ENCODE data around the gene DDX27. TPM values are rescaled to one million over a fixed set of nuclear protein-coding genes. Genes with fewer than 3 reads are reported as not detected.

Gene DDX27
- total and polyA plus RNA-seq, 2 of the 13 experiments (the other 11 are each of a cell fraction or from before 2014, with no cell fraction given), result 42.6 to 72.8 TPM

DNA sequence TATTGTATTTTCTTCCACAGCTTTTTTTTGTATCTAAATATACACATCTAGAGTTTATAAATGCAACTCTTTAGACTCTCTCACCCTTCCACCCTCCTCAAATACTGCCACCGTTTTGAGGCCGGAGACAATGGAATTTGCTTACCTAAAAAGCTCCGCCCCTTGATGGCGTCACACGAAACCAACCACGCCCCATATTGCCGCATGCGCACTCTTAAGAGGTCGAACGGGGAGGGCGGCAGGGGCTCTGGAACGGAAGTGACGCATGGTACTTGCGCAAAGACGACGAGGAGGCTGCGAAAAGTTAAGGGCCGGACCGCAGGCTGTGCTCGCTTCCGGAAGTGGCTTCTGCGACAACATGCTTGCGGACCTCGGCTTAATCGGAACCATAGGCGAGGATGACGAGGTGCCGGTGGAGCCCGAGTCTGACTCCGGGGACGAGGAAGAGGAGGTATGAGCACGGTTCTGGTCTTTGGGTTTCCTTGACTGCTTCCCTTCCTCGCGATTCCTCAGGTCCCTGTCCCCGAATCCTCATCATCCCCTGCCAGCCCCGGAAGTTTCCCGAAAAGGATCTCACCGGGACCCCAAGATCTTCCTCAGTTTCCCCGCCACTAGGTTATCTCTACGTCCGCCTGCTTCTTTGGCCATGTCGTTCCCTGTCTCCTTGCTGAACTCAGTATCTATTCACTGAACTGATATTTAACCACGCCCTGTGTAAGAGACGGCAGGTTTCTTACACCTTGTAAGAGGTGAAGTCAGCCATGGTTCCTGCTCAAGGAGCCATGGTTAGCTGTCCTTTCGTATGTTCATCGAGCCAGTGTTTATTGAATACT is at the start of gene DDX27 (continued):
- TF ChIP-seq, protein P1, sequence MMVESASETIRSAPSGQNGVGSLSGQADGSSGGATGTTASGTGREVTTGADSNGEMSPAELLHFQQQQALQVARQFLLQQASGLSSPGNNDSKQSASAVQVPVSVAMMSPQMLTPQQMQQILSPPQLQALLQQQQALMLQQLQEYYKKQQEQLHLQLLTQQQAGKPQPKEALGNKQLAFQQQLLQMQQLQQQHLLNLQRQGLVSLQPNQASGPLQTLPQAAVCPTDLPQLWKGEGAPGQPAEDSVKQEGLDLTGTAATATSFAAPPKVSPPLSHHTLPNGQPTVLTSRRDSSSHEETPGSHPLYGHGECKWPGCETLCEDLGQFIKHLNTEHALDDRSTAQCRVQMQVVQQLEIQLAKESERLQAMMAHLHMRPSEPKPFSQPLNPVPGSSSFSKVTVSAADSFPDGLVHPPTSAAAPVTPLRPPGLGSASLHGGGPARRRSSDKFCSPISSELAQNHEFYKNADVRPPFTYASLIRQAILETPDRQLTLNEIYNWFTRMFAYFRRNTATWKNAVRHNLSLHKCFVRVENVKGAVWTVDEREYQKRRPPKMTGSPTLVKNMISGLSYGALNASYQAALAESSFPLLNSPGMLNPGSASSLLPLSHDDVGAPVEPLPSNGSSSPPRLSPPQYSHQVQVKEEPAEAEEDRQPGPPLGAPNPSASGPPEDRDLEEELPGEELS (CRISPR knock-in tag; IDR thresholded peaks at IDR 0.05), result peak; percentile 74; the same call in 1 of the 2 replicates
- TF ChIP-seq AGO1 (IDR thresholded peaks at IDR 0.05; ENCODE audit: low read depth, low read length, poor library complexity, severe bottlenecking), result no peak
- TF ChIP-seq ZNF557 (CRISPR knock-in tag; IDR thresholded peaks at IDR 0.05), result peak; percentile 91; the same call in 1 of the 2 replicates
- TF ChIP-seq ZMYM3 (CRISPR knock-in tag; IDR thresholded peaks at IDR 0.05), result peak; percentile 67
- peak; percentile 83 for TF ChIP-seq KLF12 (CRISPR knock-in tag; IDR thresholded peaks at IDR 0.05; ENCODE audit: borderline replicate concordance)
- peak; percentile 96 for TF ChIP-seq TGIF2 (CRISPR knock-in tag; IDR thresholded peaks at IDR 0.05)
- TF ChIP-seq, protein P2, sequence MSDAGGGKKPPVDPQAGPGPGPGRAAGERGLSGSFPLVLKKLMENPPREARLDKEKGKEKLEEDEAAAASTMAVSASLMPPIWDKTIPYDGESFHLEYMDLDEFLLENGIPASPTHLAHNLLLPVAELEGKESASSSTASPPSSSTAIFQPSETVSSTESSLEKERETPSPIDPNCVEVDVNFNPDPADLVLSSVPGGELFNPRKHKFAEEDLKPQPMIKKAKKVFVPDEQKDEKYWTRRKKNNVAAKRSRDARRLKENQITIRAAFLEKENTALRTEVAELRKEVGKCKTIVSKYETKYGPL (CRISPR knock-in tag; IDR thresholded peaks at IDR 0.05), result no peak
- no peak for TF ChIP-seq NCOR1 (IDR thresholded peaks at IDR 0.05; ENCODE audit: borderline replicate concordance, low read length)
- TF ChIP-seq NFATC3 (CRISPR knock-in tag; IDR thresholded peaks at IDR 0.05), result peak; percentile 77; the same call in 1 of the 2 replicates
- 0 out of 2 replicates have a peak, but pooled peaks have one; percentile 57 for TF ChIP-seq ZNF777 (CRISPR knock-in tag; IDR thresholded peaks at IDR 0.05)
- TF ChIP-seq, protein P3, sequence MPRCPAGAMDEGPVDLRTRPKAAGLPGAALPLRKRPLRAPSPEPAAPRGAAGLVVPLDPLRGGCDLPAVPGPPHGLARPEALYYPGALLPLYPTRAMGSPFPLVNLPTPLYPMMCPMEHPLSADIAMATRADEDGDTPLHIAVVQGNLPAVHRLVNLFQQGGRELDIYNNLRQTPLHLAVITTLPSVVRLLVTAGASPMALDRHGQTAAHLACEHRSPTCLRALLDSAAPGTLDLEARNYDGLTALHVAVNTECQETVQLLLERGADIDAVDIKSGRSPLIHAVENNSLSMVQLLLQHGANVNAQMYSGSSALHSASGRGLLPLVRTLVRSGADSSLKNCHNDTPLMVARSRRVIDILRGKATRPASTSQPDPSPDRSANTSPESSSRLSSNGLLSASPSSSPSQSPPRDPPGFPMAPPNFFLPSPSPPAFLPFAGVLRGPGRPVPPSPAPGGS (CRISPR knock-in tag; IDR thresholded peaks at IDR 0.05), result peak; percentile 74; the same call in 1 of the 2 replicates
- no peak for TF ChIP-seq NR1H2 (CRISPR knock-in tag; IDR thresholded peaks at IDR 0.05; ENCODE audit: borderline replicate concordance, low read depth)
- TF ChIP-seq MAFG (CRISPR knock-in tag; IDR thresholded peaks at IDR 0.05), result no peak
- peak; percentile 81 for TF ChIP-seq FOXO1 (CRISPR knock-in tag; IDR thresholded peaks at IDR 0.05)
- TF ChIP-seq ATRX (CRISPR knock-in tag; IDR thresholded peaks at IDR 0.05; ENCODE audit: borderline replicate concordance), result no peak
- TF ChIP-seq, protein P4, sequence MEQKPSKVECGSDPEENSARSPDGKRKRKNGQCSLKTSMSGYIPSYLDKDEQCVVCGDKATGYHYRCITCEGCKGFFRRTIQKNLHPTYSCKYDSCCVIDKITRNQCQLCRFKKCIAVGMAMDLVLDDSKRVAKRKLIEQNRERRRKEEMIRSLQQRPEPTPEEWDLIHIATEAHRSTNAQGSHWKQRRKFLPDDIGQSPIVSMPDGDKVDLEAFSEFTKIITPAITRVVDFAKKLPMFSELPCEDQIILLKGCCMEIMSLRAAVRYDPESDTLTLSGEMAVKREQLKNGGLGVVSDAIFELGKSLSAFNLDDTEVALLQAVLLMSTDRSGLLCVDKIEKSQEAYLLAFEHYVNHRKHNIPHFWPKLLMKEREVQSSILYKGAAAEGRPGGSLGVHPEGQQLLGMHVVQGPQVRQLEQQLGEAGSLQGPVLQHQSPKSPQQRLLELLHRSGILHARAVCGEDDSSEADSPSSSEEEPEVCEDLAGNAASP (CRISPR knock-in tag; IDR thresholded peaks at IDR 0.05; ENCODE audit: borderline replicate concordance), result peak; percentile 79; the same call in 1 of the 2 replicates
- no peak for TF ChIP-seq ZNF546 (CRISPR knock-in tag; conservative IDR thresholded peaks at IDR 0.05)
- TF ChIP-seq ISX (CRISPR knock-in tag; conservative IDR thresholded peaks at IDR 0.05), result no peak
- TF ChIP-seq SP140L (CRISPR knock-in tag; IDR thresholded peaks at IDR 0.05; ENCODE audit: borderline replicate concordance), result no peak
- TF ChIP-seq HOXD1 (CRISPR knock-in tag; IDR thresholded peaks at IDR 0.05), result peak; percentile 84; the same call in 1 of the 2 replicates
- TF ChIP-seq, protein P5, sequence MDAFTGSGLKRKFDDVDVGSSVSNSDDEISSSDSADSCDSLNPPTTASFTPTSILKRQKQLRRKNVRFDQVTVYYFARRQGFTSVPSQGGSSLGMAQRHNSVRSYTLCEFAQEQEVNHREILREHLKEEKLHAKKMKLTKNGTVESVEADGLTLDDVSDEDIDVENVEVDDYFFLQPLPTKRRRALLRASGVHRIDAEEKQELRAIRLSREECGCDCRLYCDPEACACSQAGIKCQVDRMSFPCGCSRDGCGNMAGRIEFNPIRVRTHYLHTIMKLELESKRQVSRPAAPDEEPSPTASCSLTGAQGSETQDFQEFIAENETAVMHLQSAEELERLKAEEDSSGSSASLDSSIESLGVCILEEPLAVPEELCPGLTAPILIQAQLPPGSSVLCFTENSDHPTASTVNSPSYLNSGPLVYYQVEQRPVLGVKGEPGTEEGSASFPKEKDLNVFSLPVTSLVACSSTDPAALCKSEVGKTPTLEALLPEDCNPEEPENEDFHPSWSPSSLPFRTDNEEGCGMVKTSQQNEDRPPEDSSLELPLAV (CRISPR knock-in tag; conservative IDR thresholded peaks at IDR 0.05; ENCODE audit: low read depth), result no peak
- TF ChIP-seq NCOA5 (CRISPR knock-in tag; IDR thresholded peaks at IDR 0.05), result no peak
- TF ChIP-seq FOXK1 (CRISPR knock-in tag; IDR thresholded peaks at IDR 0.05; ENCODE audit: borderline replicate concordance, low read depth), result peak; percentile 94
